Measurements from ENCODE around the gene LAMC1. TPM values are rescaled to one million over a fixed set of nuclear protein-coding genes. Genes with fewer than 3 reads are reported as not detected.
A peak's percentile ranks its signal among the peaks of the same experiment; 100 is the strongest.

The LAMC1 gene
- total and polyA plus RNA-seq, 2 of the 4 experiments (the other 2 are of a cell fraction): 249 to 394 TPM

GRCh38 chr1:183149273-183149672 lies 126.1 kb downstream of the LAMC1 start:
- H3K36me3 ChIP-seq (ENCODE audit: control insufficient read depth, insufficient read depth, low read length): peaks cover 7% of the 10 kb centered on the region
- intact Hi-C loops (cut with micrococcal nuclease): loop anchor here (2.0 to 5.0 kb wide), 2 partner anchors 128 to 186 kb away; no protein-coding TSS in a partner anchor
- no TSS peak for BruUV-seq (replicated peaks)
- H3K4me1 ChIP-seq (ENCODE audit: control insufficient read depth, insufficient read depth, low read length): peaks cover 5% of the 10 kb centered on the region; the same call in 1 of the 2 replicates
- 0 out of 2 replicates have a peak overlapping the region, but pooled peaks have one; percentile 39 for H3K14ac ChIP-seq (replicated peaks; ENCODE audit: low read depth, low read length)
- no peak overlapping the region for H2AK9ac ChIP-seq (replicated peaks; ENCODE audit: low read depth, low read length, poor library complexity)
- peaks cover 17% of the 10 kb centered on the region; the same call in 1 of the 2 replicates for H3K9me1 ChIP-seq (ENCODE audit: insufficient read depth, low read length)
- no peak for TF ChIP-seq RCOR1 (IDR thresholded peaks at IDR 0.05; ENCODE audit: insufficient replicate concordance, low read length)
- no peak for TF ChIP-seq MAFK (IDR thresholded peaks at IDR 0.05; ENCODE audit: low read depth, low read length)
- TF ChIP-seq CHD1 (IDR thresholded peaks at IDR 0.05; ENCODE audit: low read depth, low read length): no peak
- no peak for TF ChIP-seq POLR2A (IDR thresholded peaks at IDR 0.05; ENCODE audit: low read depth, low read length)
- TF ChIP-seq FOS (IDR thresholded peaks at IDR 0.05; ENCODE audit: low read depth, low read length): no peak
- TF ChIP-seq MXI1 (IDR thresholded peaks at IDR 0.05; ENCODE audit: borderline replicate concordance, low read depth, low read length): no peak
- TF ChIP-seq, protein P1, sequence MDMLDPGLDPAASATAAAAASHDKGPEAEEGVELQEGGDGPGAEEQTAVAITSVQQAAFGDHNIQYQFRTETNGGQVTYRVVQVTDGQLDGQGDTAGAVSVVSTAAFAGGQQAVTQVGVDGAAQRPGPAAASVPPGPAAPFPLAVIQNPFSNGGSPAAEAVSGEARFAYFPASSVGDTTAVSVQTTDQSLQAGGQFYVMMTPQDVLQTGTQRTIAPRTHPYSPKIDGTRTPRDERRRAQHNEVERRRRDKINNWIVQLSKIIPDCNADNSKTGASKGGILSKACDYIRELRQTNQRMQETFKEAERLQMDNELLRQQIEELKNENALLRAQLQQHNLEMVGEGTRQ (IDR thresholded peaks at IDR 0.05; ENCODE audit: low read depth, low read length): no peak
- TF ChIP-seq RFX5 (IDR thresholded peaks at IDR 0.05; ENCODE audit: low read depth, low read length): no peak
- TF ChIP-seq BHLHE40 (IDR thresholded peaks at IDR 0.05; ENCODE audit: low read depth, low read length): no peak
- TF ChIP-seq MAZ (IDR thresholded peaks at IDR 0.05; ENCODE audit: borderline replicate concordance, low read depth, low read length): no peak
- TF ChIP-seq ELK1 (IDR thresholded peaks at IDR 0.05; ENCODE audit: borderline replicate concordance, low read depth, low read length): no peak
- TF ChIP-seq CEBPB (IDR thresholded peaks at IDR 0.05; ENCODE audit: low read depth, low read length): no peak
- TF ChIP-seq RAD21 (IDR thresholded peaks at IDR 0.05; ENCODE audit: low read length): no peak
- no peak for TF ChIP-seq NFE2L2 (IDR thresholded peaks at IDR 0.05; ENCODE audit: low read depth, low read length)
- no peak for TF ChIP-seq SMC3 (IDR thresholded peaks at IDR 0.05; ENCODE audit: low read depth, low read length)
- no peak for TF ChIP-seq CTCF (conservative IDR thresholded peaks at IDR 0.05; ENCODE audit: low read depth, low read length)
- H3K79me1 ChIP-seq (ENCODE audit: low read depth in 1 of 2, low read length in 2 of 2): peaks cover 4 to 7% of the 10 kb centered on the region in 2 experiments; a peak in 2 of 4 replicates
- no peak overlapping the region for H3K56ac ChIP-seq (ENCODE audit: extremely low read depth, insufficient read depth, low read length)
- no peaks in the 10 kb centered on the region for H4K20me1 ChIP-seq (ENCODE audit: insufficient read depth, low read length)
- H3K4me3 ChIP-seq (ENCODE audit: insufficient read depth, low read depth, low read length): no peak overlapping the region
- H2BK15ac ChIP-seq (ENCODE audit: low read depth, low read length): peak overlapping the region; percentile 66; the same call in 2 of the 3 replicates
- peak overlapping the region; percentile 74 for H2BK5ac ChIP-seq (ENCODE audit: low read depth, low read length, poor library complexity, severe bottlenecking)
- H3K4ac ChIP-seq (ENCODE audit: low read depth, low read length): peak overlapping the region; percentile 69
- DNase-seq (no peak), ATAC-seq (ENCODE audit: low read depth) (no peak; the same call in 1 of the 2 replicates)
- ChIA-PET POLR2A (ENCODE audit: unreplicated experiment) (no interaction called here), CTCF (interaction anchor here (1.0 kb wide), 2 partner anchors 21 to 86 kb away, joined by 3 read pairs; no protein-coding TSS in a partner anchor)
- no peak overlapping the region for H2AFZ ChIP-seq (replicated peaks; ENCODE audit: low read length, poor library complexity)
- H4K91ac ChIP-seq (ENCODE audit: insufficient read depth, low read depth, low read length): peak overlapping the region; percentile 10; the same call in 1 of the 2 replicates
- H3K23ac ChIP-seq (ENCODE audit: low read depth, low read length): no peak overlapping the region
- H3K27ac ChIP-seq (ENCODE audit: insufficient read depth, low read length): no peak overlapping the region
- no peaks in the 10 kb centered on the region for H3K9me3 ChIP-seq (ENCODE audit: control insufficient read depth, insufficient read depth, low read length)
- peak overlapping the region; percentile 79; the same call in 1 of the 2 replicates for H2AK5ac ChIP-seq (ENCODE audit: low read depth, low read length)
- H2BK120ac ChIP-seq (ENCODE audit: low read depth, low read length): 0 out of 2 replicates have a peak overlapping the region, but pooled peaks have one; percentile 21
- no peak overlapping the region for H4K5ac ChIP-seq (ENCODE audit: low read depth, low read length)
- no peak overlapping the region for H2BK20ac ChIP-seq (ENCODE audit: low read depth, low read length)
- no peak overlapping the region for H3K4me2 ChIP-seq (ENCODE audit: low read depth, low read length)
- no peak overlapping the region for H3K9ac ChIP-seq (ENCODE audit: low read depth, low read length)
- no CpG with 5 or more reads among the region's 1 CpG for WGBS, 2 experiments (ENCODE audit: extremely low coverage in 2 of 2, insufficient read length in 1 of 2)
- dilution Hi-C loops (cut with HindIII; ENCODE audit: low sequenced_read_pairs, unreplicated experiment): no loop called here
- no peaks in the 10 kb centered on the region for H3K27me3 ChIP-seq (ENCODE audit: control insufficient read depth, insufficient read depth, low read length)
- in situ Hi-C loops (cut with MboI; ENCODE audit: low sequenced_read_pairs): no loop called here
- H3K18ac ChIP-seq (ENCODE audit: low read depth, low read length): no peak overlapping the region; the same call in 1 of the 2 replicates
- H4K8ac ChIP-seq (ENCODE audit: low read depth in 2 of 2, low read length in 2 of 2): no peak overlapping the region; a peak in 1 of 4 replicates

Measured in IMR-90 (cell line).